ENCODE results near the gene FMO1. TPM values are rescaled to one million over a fixed set of nuclear protein-coding genes. Genes with fewer than 3 reads are reported as not detected.

Gene FMO1
- total and polyA plus RNA-seq, 2 of the 8 experiments (the other 6 are each of a cell fraction or from before 2014, with no cell fraction given), result 0.11 TPM; not detected in 1

DNA sequence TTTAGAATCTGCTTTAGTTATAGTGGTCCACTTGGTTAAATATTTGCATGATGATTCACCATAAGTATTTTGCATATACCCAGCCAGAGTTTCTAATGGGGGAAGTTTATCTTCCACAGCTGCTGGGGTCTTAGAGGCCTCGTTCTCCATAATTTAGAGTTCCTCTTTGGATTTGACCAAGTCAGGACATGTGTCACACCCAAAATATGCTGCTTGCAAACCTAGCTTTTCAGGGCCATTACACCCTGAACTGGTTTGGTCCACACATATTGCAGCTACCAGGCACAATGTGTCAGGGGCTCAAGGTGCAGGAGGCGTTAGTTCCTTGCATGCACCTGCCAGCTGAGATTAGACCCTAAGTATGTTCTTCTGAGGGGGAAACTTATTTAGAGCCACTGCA lies 48.6 kb downstream of the FMO1 start:
- H3K4me1 ChIP-seq (replicated peaks in 1 of 4; ENCODE audit: control insufficient read depth in 3 of 4, insufficient read depth in 4 of 4, low read length in 3 of 4), result peaks cover 5 to 30% (median 16%) of the 10 kb centered on the region in 4 experiments; a peak in 6 of 7 replicates
- H3K4me2 ChIP-seq (ENCODE audit: insufficient read depth in 1 of 2, low read depth in 2 of 2, low read length in 2 of 2), result peak overlapping the region in 1 of 2 experiments; percentile 40; a peak in 1 of 4 replicates
- TF ChIP-seq GTF2F1 (IDR thresholded peaks at IDR 0.05; ENCODE audit: borderline replicate concordance, low read depth, low read length) (no peak), ATF3 (IDR thresholded peaks at IDR 0.05; ENCODE audit: insufficient read depth, low read depth, low read length) (no peak), CTCF (IDR thresholded peaks at IDR 0.05; ENCODE audit: control extremely low read depth in 1 of 3, insufficient read depth in 1 of 3, low read depth in 1 of 3, low read length in 3 of 3) (no peak), CREB1 (IDR thresholded peaks at IDR 0.05) (no peak), SRF (IDR thresholded peaks at IDR 0.05; ENCODE audit: low read depth, low read length) (no peak), SP1 (IDR thresholded peaks at IDR 0.05; ENCODE audit: low read depth, low read length) (no peak), POU5F1 (IDR thresholded peaks at IDR 0.05; ENCODE audit: low read depth, low read length) (no peak), POLR2AphosphoS5 (IDR thresholded peaks at IDR 0.05; ENCODE audit: low read depth, low read length) (no peak), CHD2 (IDR thresholded peaks at IDR 0.05; ENCODE audit: low read length) (no peak), RNF2 (IDR thresholded peaks at IDR 0.05; ENCODE audit: borderline replicate concordance, low read depth, low read length, missing control alignments, poor library complexity, severe bottlenecking) (no peak)

More for the DNA sequence above, 48.6 kb downstream of the FMO1 start:
- Histone ChIP-seq H2BK12ac (ENCODE audit: low read depth, low read length) (peak overlapping the region; percentile 96; the same call in 1 of the 2 replicates), H3K9me3 (ENCODE audit: insufficient read depth in 2 of 2, low read depth in 1 of 2, low read length in 1 of 2) (no peaks in the 10 kb centered on the region), H3K23me2 (ENCODE audit: low read depth, low read length) (no peaks in the 10 kb centered on the region), H2BK120ac (replicated peaks; ENCODE audit: low read depth, low read length) (peak overlapping the region; percentile 99), H2AFZ (ENCODE audit: low read length) (no peak overlapping the region), H3K18ac (ENCODE audit: extremely low read depth, low read length) (peak overlapping the region; percentile 85), H3K79me2 (ENCODE audit: control insufficient read depth in 1 of 2, insufficient read depth in 2 of 2, low read length in 2 of 2) (no peaks in the 10 kb centered on the region), H2BK5ac (ENCODE audit: low read depth, low read length) (peak overlapping the region; percentile 98; the same call in 1 of the 2 replicates), H4K8ac (ENCODE audit: extremely low read depth, insufficient read depth, low read length) (no peak overlapping the region), H3K4ac (replicated peaks; ENCODE audit: insufficient read length, low read depth, low read length) (peak overlapping the region; percentile 66), H3K27me3 (replicated peaks in 1 of 4; ENCODE audit: control insufficient read depth in 3 of 4, extremely low read depth in 1 of 4, insufficient read depth in 3 of 4, low read length in 3 of 4) (no peaks in the 10 kb centered on the region), H3K4me3 (ENCODE audit: extremely low read depth in 1 of 4, insufficient read depth in 2 of 4, low read depth in 3 of 4, low read length in 4 of 4) (no peak overlapping the region), H4K20me1 (replicated peaks in 1 of 2; ENCODE audit: control insufficient read depth in 1 of 2, insufficient read depth in 2 of 2, low read length in 2 of 2) (no peaks in the 10 kb centered on the region), H2AK5ac (ENCODE audit: low read depth, low read length) (peak overlapping the region; percentile 91; the same call in 1 of the 2 replicates), H4K5ac (ENCODE audit: insufficient read length, low read depth, low read length) (peak overlapping the region; percentile 38), H4K91ac (replicated peaks; ENCODE audit: insufficient read length, low read length) (peak overlapping the region; percentile 96), H2BK15ac (ENCODE audit: low read length) (peak overlapping the region; percentile 40; the same call in 1 of the 2 replicates), H2BK20ac (ENCODE audit: low read length) (peak overlapping the region; percentile 99; the same call in 1 of the 2 replicates), H3K36me3 (ENCODE audit: control insufficient read depth in 2 of 4, insufficient read depth in 4 of 4, low read length in 3 of 4) (no peaks in the 10 kb centered on the region), H3K79me1 (ENCODE audit: low read depth, low read length) (no peaks in the 10 kb centered on the region), H3K14ac (ENCODE audit: insufficient read length) (no peak overlapping the region), H3K23ac (ENCODE audit: insufficient read length) (no peak overlapping the region), H3K9ac (replicated peaks in 1 of 4; ENCODE audit: extremely low read depth in 1 of 4, low read depth in 3 of 4, low read length in 3 of 4) (no peak overlapping the region), H3K56ac (replicated peaks; ENCODE audit: insufficient read length, low read depth, low read length) (no peak overlapping the region), H3K27ac (ENCODE audit: low read depth, low read length) (0 out of 2 replicates have a peak overlapping the region, but pooled peaks have one; percentile 21)
- ChIA-PET POLR2A (ENCODE audit: partially characterized antibody) (interaction anchor here (0.6 to 2.8 kb wide), 4 partner anchors 11 to 445 kb away, joined by 3 to 20 read pairs (median 8); partner anchors contain the start of genes FMO4 and VAMP4), CTCF (ENCODE audit: partially characterized antibody) (interaction anchor here (0.9 to 6.0 kb wide), 6 partner anchors 10 to 330 kb away, joined by 3 to 45 read pairs (median 4); partner anchors contain the start of gene FMO4)
- 79% methylated on average over 2 of the region's 2 CpGs; no CpG with 5 or more reads in 1 of the 2 experiments for whole genome bisulfite sequencing, 2 experiments (ENCODE audit: extremely low coverage in 1 of 2, insufficient coverage in 1 of 2, insufficient read length in 1 of 2, insufficient replicate concordance in 2 of 2, low coverage in 1 of 2, low lambda C conversion rate in 2 of 2, missing lambda C conversion rate in 1 of 2)
- FAIRE-seq (no peak), DNase-seq (ENCODE audit: low read depth in 1 of 2, low spot score in 2 of 2) (no peak)

Data from H1 (cell line).